ENCODE measurements around the gene IL22.

IL22 gene

DNA sequence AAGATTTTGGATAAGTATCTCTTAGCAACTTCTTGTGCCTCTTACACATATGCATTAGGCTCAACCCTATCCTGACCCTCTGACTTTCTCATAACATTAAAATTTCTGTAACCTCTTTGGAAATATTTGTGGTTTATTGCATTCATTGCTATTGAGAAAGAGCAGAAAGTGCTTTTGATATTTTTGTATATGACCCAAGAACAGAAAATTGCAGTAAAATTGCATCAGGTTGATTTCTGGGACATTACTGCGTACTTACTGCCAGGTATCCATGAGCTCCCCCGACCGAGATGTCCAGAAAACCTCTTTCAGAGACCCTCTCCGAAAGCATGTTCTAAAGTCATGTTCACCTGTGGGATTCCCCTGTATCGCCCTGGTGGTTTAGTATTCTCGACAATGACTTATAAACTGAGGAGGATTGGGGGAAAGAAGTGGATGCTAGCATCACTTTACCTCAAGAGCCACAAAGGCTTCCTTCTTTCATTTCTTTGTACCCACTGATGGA lies 14.5 kb upstream of the IL22 start:
- intact Hi-C loops (cut with DNase I) = no loop called here
- DNase-seq = no peak

DNA sequence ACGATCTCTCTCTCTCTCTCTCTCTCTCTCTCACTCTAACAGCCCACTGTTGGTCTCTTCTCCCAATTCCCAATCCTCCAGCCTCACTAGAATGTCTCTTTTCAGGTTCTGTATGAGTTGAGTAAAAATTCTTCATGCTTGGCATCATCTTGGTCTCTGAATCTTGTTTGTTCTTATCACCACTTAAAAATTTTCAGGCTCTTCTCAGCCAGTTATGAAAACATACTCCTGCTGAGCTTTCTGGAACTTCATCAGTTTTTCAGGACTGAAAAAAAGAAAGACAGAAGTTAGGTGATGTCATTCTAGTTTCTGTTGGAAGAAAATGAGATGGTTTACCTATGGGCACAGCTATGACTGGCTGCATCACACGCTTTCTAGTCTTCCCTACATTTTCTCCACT lies 11.5 kb upstream of the IL22 start:
- no peak for DNase-seq
- intact Hi-C loops (cut with DNase I) = no loop called here

DNA sequence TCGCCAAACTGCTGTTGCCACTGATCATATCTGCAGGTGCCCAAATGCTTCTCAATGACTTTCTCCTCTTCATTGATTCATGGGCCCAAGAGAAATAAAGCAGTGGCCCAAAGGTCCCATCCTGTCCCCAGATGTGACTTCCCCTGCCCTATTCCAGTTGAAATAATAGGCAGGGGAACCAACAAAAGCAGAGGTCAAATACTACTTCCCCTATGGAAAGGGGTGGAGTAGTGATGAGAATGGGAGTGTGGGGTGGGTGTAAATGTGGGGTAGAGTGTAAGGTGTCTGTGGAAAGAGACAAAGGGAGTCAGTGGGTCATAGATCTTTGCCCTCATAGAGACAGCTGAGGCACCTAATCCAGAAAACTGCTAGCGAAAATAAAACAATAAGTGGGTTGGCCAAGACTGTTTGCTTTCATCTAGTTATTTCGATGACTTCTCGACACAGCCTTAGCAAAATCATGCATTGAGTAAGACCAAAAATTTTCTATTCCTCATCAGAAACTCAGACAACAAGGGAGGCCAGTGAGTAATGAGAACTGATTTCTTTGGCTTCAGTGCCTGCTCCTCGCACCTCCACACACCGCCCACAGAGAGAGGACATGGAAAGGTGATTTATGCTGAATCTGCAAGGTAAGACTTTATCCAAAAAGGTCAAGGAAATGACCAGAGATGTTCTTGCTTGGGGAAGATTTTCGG lies 10.9 kb upstream of the IL22 start:
- DNase-seq = no peak
- intact Hi-C loops (cut with DNase I) = no loop called here

DNA sequence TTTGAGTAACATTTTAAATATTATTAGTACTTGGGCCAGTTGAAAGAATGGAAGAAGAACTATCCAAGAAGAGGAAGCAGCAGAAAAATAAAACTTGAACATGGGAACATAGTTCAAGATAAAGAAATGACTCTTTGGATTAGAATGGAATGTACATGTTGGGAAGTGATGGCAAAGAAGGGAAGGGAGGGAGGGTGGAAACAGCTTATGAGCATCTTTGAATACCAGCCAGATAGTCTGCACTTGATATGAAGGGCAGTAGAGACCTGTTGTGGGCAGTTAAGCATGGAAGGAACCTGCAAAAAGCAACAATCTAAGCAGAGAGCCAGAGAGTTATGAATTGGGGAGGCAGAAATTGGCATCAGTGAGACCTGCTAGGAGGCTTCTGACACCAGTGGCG lies 10.0 kb upstream of the IL22 start:
- DNase-seq = no peak
- intact Hi-C loops (cut with DNase I) = no loop called here

DNA sequence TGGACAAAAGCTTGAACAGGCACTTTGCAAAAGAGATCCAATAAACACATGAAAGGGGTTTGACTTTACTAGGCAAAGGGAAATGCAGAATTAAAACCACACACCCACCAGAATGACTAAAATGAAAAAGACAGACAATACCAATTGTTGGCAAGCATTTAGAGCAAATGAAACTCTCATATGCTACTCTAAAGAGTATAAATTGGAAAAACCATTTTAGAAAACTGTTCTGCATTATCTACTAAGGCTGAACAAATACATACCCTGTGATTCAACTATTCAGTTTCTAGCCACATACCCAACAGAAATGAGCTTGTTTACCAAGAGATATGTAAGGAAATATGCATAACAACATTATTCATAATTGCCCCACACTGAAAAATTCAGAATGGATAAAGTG lies 8.5 kb upstream of the IL22 start:
- no peak for DNase-seq
- intact Hi-C loops (cut with DNase I) = no loop called here

DNA sequence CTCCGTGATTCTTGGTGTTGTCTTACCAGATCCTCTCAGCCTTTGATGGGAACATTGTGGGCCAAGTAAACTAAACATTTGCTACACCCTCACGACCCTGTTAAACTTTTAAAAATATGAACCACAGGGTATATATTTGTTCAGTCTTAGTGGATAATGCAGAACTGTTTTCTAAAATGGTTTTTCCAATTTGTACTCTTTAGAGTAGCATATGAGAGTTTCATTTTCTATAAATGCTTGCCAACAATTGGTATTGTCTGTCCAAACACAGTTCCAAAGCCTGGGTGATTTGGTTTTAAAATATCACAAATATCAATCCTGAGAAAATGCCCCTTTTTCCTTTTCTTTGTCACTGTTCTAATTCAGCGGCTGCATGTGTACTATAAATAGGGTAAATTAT lies 6.7 kb upstream of the IL22 start:
- intact Hi-C loops (cut with DNase I) = no loop called here
- DNase-seq = no peak

DNA sequence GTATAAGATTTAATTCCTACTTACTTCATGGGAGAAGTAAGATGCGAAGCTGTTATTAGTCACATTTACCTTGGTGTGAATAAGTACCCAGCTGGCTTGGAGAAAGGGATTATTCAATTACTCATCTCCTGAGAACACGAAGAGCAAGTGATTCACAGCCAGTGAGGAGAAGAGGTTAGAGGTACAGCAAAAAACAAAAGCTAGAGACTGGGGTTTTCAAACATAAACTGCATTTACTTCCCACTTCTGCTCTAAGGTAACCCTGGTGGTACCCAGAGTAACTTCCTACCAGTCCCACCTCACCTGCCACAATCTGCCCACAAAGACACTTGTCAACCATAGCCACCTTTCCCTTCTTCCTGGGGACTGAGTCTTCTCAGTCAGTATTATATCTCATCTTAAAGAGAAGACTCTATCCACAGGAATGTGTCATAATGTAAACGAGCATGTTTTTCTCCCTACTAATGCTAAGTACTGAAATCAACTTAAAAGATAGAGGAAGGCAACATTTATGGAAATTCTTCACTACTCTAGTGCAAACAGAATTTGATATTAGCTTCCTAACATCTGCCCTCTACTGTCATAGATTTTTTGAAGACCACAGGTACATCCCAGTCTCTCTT lies 6.0 kb upstream of the IL22 start:
- no peak for DNase-seq

DNA sequence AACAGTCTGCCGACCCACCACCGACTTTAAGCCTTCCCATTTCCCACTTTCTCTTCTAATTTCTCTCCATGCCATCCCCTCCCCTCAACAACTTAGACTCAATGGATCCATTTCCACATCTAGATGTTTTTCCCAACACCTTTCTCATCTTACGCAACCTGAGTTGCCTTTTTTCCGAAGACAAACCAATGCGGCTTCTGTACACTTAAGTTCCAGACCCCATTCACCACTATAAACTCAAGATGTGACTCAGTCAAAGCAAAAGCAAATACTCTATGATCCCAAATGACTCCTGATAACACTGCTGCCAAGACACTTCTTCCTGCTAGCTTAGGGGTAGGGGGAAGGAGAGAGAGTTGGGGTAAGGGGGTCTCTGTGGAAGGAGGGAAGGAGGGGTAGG lies 1.3 kb downstream of the IL22 start:
- intact Hi-C loops (cut with DNase I) = no loop called here
- no peak for DNase-seq

More for the DNA sequence above, 6.0 kb upstream of the IL22 start:
- intact Hi-C loops (cut with DNase I) = no loop called here

DNA sequence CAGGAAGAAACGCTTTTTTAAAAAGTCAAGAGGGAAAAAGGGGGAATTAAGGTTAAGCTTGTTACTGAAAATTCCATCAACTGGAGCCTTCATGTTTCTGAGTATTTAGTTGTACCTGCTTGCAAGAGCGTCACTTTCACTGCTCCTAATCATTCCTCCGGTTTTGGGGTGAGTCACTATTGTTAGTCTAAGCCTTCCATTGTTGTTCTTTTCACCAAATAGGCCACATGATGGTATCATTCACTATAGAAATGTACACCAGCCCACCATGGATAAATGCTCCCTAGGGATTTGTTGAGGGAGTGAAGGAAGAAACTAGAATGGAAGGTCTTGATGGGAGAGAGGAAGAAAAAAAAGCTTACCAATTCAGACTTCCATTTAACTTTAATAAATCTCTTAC lies 3.0 kb downstream of the IL22 start:
- no peak for DNase-seq
- intact Hi-C loops (cut with DNase I) = no loop called here

DNA sequence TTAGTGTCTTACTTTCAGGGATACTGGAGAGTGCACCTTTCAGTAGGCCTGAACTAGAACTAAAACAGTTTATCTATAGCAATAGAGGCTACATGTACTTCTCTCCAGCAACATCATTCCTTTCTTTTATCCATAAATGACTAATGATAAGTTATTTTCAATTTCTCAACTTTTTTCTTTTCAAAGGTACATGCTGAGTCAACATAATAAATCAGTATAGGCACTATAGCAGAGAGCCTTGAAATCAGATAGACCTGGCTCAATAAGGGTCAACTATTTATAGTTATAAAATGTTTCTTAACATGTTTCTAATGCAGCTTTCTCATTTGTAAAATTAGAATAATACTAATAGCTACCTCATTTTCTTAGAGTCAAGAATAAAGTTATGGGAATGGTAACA lies 5.6 kb downstream of the IL22 start:
- intact Hi-C loops (cut with DNase I) = no loop called here
- no peak for DNase-seq

DNA sequence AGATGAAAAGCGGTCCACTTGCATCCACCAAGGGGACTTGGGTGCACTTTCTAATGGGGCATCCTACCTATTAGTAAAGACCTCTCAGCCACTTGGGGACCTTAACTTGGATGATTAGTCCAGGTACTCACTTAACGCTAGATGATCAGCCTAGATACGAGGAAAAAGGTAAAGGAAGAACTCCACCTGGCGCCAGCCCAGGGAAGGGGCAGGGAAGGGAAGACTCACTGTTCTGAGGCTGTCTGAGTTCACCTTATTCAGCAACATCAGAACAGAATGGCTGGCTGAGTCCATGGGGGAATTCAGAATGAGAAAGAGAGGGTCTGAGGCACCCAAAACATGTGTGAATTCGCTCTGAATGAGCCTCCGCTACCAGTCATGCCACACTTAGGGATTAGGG lies 7.1 kb downstream of the IL22 start:
- intact Hi-C loops (cut with DNase I) = no loop called here
- DNase-seq = no peak

DNA sequence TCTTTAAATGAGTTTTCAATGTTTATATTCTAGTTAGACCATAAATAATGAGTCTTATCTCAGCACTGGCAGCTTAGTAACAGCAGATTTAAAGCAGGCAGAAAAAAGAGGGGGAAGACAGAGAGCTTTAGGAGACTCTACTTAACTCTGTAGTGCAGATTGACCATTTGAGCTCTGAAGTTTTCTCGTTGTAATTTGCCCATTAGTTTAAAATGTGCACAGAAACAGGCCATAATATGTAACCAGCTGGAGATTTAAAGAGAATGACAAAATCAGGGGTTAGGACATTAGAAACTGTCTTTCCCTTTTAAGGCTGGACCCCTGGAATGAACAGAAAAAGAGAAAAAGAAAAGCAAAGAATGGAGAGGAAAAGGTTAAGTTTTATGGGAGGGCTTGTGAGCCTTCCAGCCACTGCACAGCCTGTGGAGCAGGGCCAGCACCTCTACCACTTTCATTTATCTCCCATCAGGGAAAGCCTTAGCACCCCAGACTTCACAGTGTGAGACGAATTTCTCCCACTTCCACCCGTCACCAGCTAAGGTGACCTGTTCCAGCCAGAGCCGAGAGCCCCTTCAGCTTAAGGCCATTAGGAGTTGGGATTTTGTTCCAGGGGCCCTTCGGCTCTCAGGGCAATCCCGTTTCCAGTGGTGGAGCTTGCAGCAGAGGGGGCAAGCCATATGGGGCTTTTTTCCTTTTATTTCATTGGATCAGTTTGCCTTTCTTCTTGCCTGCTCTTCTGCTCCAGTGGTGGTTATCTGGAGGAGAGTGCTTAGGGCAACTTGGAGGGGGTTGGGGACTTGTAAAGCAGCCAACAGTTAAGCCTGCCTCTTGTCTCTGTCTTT lies 8.0 kb downstream of the IL22 start:
- no peak for DNase-seq

DNA sequence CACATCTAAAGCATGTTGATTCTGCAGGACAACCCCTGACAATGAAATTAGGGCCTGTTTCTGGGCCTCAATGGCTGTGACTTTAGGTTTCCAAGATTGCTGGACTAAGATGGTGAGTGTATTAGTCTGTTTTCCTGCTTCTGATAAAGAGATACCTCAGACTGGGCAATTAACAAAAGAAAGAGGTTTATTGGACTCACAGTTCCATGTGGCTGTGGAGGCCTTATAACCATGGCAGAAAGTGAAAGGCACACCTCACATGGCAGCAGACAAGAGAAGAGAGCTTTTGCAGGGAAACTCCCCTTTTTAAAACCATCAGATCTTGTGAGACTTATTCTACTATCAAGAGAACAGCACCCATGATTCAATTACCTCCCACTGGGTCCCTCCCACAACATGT lies 10.6 kb downstream of the IL22 start:
- intact Hi-C loops (cut with DNase I) = no loop called here
- no peak for DNase-seq

More for the DNA sequence above, 8.0 kb downstream of the IL22 start:
- intact Hi-C loops (cut with DNase I) = no loop called here

DNA sequence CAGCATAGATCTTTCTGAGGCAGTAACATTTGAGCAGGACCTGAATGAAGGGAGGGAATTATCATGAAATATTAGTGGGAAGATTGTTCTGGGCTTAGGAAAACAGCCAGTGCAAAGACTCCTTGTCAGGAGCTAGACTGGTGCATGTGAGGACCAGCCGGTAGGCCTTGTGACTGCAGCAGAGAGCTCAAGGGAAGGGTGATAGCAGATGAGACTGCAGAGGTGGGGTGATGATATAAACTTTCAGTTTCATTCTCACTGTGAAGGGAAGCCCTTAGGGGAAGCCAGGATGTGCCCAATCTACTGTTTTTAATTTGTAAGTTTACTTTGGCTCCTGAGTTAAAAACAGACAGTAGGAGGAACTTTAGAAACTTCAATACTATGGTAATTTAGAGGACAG lies 12.4 kb downstream of the IL22 start:
- no peak for DNase-seq
- intact Hi-C loops (cut with DNase I) = no loop called here

DNA sequence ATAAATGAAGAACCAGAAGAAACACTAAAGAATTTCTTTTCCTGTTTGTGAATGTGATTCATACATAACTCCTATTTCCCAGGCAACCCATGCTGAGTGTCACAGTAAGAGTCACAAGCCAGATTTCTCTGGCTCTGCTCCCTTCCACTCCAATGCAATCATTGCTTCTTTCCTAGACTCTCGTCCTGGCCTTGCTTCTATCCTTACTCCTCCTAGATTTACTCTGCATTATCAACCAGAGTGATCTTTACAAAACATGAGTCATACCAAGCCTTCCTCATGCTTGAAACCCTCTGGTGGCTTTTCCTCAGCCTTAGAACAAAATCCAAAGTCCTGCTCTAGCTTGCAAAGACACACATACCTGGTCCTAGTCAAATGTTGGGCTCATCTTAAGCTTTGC lies 13.3 kb downstream of the IL22 start:
- DNase-seq = no peak
- intact Hi-C loops (cut with DNase I) = no loop called here

DNA sequence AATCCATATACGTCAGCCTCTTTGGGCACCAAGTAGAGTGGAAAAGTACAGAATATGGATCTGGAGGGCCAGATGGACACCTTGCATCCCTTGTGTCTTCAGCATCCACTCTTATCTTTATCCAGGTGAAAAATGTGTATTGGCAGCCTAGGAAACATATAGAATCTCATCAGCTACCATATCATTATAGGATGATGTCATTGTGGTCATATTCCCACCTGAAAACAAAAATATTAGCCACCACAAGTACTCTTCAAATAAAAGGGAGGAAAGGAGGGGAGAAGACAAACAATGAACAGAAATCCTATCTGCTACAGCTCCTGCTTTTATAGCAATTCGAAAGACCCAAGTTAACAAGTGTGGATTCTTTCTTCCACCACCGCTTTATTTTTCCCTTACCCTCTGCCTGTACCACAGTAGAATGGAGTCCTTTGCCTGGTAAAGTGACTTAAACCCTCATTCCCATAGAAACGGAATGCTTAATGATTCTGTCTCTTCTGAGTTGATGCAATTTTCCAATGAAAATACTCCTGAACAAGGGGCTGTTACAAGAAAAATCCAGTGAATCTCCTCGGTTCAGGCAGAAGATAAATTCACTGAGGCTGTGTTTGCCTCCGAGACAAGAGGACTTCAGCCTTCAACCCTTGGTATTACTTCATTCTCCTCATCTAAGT lies 14.0 kb downstream of the IL22 start:
- no peak for DNase-seq
- intact Hi-C loops (cut with DNase I) = loop anchor here (10.0 kb wide), 1 partner anchor 55 kb away; no protein-coding TSS in a partner anchor

DNA sequence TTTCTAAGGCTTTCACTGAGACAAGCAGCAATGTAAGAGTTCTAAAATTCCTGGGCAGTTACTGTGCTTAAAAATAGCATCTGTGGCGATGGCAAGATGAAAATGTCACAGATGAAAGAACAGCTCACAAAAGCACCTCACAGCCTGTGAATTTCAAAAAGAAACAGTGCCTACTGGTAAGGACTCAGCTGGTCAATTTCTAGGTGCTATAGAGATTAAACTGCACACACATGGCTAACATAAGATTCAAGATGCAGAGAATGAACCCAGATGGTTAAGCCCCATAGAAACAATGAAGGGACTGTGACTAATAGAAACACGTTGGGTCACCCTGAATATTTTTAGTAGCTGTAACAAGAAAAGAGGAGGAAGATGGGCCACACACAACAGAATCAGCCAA lies 15.8 kb downstream of the IL22 start:
- intact Hi-C loops (cut with DNase I) = loop anchor here (10.0 kb wide), 1 partner anchor 57 kb away; no protein-coding TSS in a partner anchor
- no peak for DNase-seq

DNA sequence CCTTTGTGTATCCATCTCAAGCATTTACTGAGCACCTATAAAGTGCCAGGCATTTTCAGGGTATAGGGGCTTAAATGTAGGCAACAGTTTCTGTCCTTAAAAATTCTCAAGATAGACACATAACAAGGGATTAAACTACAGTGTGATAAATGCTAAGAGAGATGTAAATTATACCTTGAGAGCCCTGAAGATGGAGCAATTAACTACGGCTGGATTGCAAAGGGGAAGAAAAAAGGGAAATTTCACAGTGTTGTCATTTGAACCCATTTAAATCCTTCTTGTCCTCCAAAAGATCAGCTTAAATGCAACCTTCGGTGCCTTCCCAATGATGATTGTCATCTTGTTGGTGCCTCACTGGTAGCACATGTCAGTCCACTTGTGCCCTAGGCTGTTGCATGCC lies 16.3 kb downstream of the IL22 start:
- DNase-seq = no peak
- intact Hi-C loops (cut with DNase I) = loop anchor here (10.0 kb wide), 1 partner anchor 58 kb away; no protein-coding TSS in a partner anchor

DNA sequence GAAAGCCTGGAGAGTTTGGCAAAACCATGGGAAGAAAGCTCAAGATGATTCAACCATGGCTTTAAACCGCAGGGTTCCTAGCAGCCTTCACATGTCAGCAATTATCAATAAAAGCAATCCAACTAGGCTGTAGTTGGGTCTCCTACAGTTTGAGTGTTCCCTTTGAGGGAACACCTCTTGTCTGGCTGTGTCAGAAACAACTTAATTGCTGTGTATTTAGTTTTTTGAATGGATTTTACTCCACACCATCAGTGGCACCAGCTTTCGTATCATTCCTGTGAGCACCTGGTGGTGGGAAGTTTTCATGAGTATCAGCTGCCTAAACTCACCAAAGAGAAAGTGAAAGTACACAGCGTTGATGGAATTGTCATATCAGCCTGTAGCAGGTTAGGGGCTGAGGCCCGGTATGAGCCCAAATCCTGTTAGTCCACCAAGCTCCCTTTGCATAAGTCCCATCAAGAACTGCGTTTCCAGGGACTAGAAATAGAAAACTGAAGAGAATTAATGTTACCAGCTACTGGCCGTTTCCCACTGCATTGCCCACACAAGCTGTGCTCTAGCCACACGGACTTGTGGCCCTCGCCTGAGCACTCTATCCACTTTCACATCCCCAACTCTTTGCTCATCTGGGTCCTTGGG lies 16.9 kb downstream of the IL22 start:
- DNase-seq = no peak
- intact Hi-C loops (cut with DNase I) = loop anchor here (10.0 kb wide), 1 partner anchor 58 kb away; no protein-coding TSS in a partner anchor

DNA sequence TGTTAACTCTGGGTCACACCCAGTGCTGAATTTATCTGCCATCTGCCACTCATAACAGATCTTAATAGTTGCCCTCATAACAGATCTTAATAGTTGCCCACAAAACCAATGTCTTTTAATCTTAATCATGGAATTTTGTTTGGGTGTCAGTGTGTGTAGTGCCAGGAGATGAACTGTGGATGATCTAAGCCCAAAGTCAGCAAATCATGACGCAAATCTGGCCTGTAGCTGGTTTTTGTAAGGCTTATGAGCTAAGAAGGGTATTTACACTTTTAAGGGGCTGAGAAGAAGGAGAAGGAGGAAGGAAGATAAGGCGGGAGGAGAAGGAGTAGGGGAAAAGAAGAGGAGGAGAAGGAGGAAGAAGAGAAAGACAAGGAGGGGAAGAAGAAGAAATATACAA lies 17.8 kb downstream of the IL22 start:
- intact Hi-C loops (cut with DNase I) = loop anchor here (10.0 kb wide), 1 partner anchor 59 kb away; no protein-coding TSS in a partner anchor
- DNase-seq = no peak

Measured in posterior cingulate gyrus (tissue), 11 donors.